Erythroblast (primary cell): ENCODE measurements around the gene SMC1B.

Source experiments
- GATA1 ChIP-seq: IDR thresholded peaks from 2 replicates; pipeline ENCODE4 v1.6.1; 2011; ENCODE audit warnings: low read depth, mild to moderate bottlenecking, control low read depth, low read length, moderate library complexity
- POLR2A ChIP-seq: IDR thresholded peaks from 2 replicates; pipeline ENCODE4 v1.6.1; 2011; ENCODE audit warnings: mild to moderate bottlenecking, low read length

DNA sequence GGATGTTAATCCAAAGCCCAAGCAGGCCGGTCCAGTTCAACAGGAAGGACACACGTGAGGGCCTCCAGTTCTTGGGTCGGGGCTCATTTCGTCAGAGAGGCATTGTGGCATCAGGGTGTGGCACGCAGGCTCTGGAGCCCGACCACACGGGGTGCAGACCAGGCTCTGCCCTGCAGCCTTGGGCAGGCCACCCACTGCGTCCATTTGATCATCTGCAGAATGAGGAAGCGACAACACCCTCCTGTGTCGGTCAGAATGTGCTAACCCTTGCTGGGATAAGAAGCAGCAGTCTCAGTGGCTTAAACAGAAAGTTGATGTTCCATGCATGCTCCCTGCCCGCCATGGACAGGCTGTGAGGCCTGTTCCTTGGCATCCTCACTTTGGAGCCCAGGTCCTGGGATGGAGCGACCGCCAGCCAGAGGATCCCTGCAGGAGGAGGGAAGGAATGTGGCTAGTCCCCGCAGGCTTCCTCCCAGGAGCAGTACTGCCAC is 10.9 kb upstream of the SMC1B start:
- TF ChIP-seq POLR2A (no peak), GATA1 (no peak)
